ENCODE results near the gene SLC17A2.

Gene SLC17A2

GRCh38 chr6:25882051-25882496 is 48.4 kb downstream of the SLC17A2 start:
- TF ChIP-seq CTCF (IDR thresholded peaks at IDR 0.05): no peak; the same call in 1 of the 2 replicates

DNA sequence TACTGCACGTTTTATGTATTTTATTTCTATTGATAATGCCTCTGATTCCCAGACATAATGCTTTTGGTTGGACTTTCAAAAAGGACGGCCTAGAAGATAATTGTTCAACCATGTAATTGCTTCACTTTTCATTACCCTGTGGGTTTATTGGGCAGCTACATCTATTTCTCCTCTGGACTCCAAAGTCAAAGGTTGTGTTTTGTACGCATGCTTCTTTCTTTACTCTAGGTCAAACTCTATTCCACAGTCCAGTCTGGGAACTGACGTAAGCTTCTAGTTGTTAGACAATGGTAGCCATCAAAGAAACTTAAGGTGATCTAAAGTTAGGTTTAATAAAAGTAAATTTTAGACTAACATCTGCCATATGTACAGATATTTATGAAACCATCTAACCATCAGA is 49.9 kb downstream of the SLC17A2 start:
- TF ChIP-seq ZFX (IDR thresholded peaks at IDR 0.05; ENCODE audit: borderline replicate concordance) (no peak), CTCF (IDR thresholded peaks at IDR 0.05) (no peak)
- no peak overlapping the region for H3K27ac ChIP-seq

More at GRCh38 chr6:25882051-25882496, 48.4 kb downstream of the SLC17A2 start:
- no peak overlapping the region for H3K27ac ChIP-seq

DNA sequence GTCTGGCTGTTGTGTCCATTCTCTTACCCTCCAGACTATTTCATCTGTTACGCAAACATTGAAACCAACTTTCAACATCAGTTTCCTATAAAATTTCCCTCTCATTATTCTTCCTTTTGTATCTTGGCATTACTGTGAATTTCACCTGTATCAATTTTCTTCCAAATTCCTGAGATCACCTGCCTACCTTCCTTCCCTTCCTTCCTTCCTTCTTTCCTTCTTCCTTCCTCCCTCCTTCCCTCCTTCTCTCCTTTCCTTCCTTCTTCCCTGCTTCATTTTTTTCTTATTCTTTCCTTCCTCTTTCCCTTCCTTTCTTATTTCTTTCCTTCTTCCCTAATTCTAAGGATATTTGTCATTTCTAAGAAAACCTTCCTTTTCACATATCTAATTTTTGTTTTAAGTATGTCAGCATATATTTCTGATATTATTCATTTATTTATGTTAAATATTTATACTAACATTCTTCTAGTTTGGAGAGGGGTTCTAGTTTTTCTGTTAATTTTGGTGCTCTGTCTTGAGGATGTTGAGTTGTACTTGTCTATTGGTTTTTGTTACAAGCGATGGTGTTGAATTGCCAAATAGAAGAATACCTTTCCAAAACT is 51.7 kb downstream of the SLC17A2 start:
- no peak overlapping the region for H3K27ac ChIP-seq
- TF ChIP-seq CTCF (IDR thresholded peaks at IDR 0.05) (no peak), ZFX (IDR thresholded peaks at IDR 0.05; ENCODE audit: borderline replicate concordance) (no peak)

- TF ChIP-seq ZFX (IDR thresholded peaks at IDR 0.05; ENCODE audit: borderline replicate concordance) (no peak), CTCF (IDR thresholded peaks at IDR 0.05) (no peak)
- no peak overlapping the region for H3K27ac ChIP-seq
Observed at GRCh38 chr6:25875926-25876602, 54.4 kb downstream of the SLC17A2 start.

GRCh38 chr6:25875563-25875905 is 55.0 kb downstream of the SLC17A2 start:
- no peak overlapping the region for H3K27ac ChIP-seq
- TF ChIP-seq CTCF (IDR thresholded peaks at IDR 0.05) (no peak), ZFX (IDR thresholded peaks at IDR 0.05; ENCODE audit: borderline replicate concordance) (no peak)

DNA sequence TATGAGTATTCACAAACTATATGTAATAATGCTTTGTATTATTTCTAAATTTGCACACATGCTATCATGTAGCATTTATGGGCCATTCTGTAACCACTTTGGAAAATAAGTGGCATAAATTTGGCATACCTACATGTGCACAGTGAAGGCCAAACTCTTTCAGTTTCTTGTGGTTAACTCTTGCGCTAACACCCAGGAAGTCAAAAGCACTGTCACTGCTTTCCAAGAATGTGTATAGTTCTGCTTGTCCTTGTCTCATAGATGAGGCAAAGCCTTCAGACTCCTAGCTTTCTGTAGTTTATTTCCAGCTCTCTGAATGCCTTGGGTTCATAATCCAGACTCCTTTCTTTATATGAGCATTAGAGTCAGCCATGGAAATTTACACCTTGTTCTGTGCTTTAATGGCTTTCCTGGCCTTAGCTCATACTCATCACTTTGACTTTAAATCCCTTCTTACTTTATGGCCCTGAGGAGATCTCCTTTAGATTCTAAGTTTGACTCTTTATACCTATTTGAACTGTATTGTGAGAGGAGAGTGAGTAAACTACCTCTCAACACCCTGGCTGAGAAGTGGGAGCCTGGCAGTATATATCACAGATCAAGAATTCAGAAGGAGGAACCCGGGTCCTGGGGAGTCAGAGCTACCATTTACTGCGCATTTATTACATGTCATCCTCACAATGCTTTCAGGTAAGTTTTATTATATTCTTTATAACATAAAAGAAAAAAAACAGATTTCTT is 55.5 kb downstream of the SLC17A2 start:
- H3K27ac ChIP-seq: no peak overlapping the region
- no peak for TF ChIP-seq CTCF (IDR thresholded peaks at IDR 0.05)
- no peak for TF ChIP-seq ZFX (IDR thresholded peaks at IDR 0.05; ENCODE audit: borderline replicate concordance)

DNA sequence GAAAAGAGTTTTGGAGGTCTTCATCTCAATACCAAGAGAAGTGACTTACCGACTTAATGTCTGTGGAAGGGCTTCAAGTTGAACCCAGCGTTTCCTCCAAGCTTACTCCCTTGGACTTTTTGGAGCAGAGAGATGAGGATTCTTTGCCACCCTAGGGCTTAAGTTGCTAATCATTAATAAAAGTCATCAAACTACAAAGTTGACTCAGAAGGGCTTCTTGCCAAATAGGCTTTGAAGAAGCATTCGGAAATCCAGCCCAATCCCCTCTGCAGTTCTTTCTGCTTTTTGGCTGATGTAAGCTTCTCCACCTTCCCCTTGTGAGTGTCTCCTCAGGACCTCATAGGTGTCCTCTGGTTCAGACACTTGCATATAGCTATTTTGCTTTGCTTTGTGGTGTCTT is 56.4 kb downstream of the SLC17A2 start, which contains the start of gene SLC17A3:
Gene SLC17A3, minus strand, starts transcription at position 126 of the 400 bp plus-strand sequence. CDS start 5,856 bp downstream, outside the sequence.
- TF ChIP-seq CTCF (IDR thresholded peaks at IDR 0.05) (no peak), ZFX (IDR thresholded peaks at IDR 0.05; ENCODE audit: borderline replicate concordance) (no peak)
- no peak within 1 kb of the TSS for H3K27ac ChIP-seq
